Subcutaneous adipose tissue (tissue), 4 donors: Measurements from ENCODE around the gene UNC5B. TPM values are rescaled to one million over a fixed set of nuclear protein-coding genes. Genes with fewer than 3 reads are reported as not detected.

Experiments
- CTCF ChIP-seq: fragments of 450-650 bp; IDR thresholded peaks from one replicate; pipeline ENCODE4 v1.5.1; 2016; ENCODE audit warnings: low read depth, mild to moderate bottlenecking, control low read depth, antibody characterized with exemption, moderate library complexity
- total RNA-seq, 4 donors: library from RNA; depleted of rRNA; stranded (reverse); fragments of >200 nt; gene quantifications; one replicate each; pipeline ENCODE4 v1.1.0, GENCODE V29; 2016

The UNC5B gene
- total RNA-seq, 4 donors from 2014 or later, result 0.22 to 1.1 (median 0.91) TPM

GRCh38 chr10:71241830-71242621 is 29.7 kb downstream of the UNC5B start:
- no peak for TF ChIP-seq CTCF

GRCh38 chr10:71242622-71243009 is 30.2 kb downstream of the UNC5B start:
- no peak for TF ChIP-seq CTCF

- no peak for TF ChIP-seq CTCF
These were observed 31.5 kb downstream of the UNC5B start for GRCh38 chr10:71243756-71244395.

GRCh38 chr10:71244431-71245419 is 32.4 kb downstream of the UNC5B start:
- no peak for TF ChIP-seq CTCF

- no peak for TF ChIP-seq CTCF
These were observed 33.3 kb downstream of the UNC5B start for GRCh38 chr10:71245420-71246325.

- TF ChIP-seq CTCF, result no peak
These were observed 34.4 kb downstream of the UNC5B start for GRCh38 chr10:71246591-71247413.
